Measurements from ENCODE around the gene DTNB.
"Not testable (repeated sequence)": the region's sequence is repeated elsewhere in the genome, so short reads cannot be mapped to it uniquely, and the experiment has no call there.

Gene DTNB

DNA sequence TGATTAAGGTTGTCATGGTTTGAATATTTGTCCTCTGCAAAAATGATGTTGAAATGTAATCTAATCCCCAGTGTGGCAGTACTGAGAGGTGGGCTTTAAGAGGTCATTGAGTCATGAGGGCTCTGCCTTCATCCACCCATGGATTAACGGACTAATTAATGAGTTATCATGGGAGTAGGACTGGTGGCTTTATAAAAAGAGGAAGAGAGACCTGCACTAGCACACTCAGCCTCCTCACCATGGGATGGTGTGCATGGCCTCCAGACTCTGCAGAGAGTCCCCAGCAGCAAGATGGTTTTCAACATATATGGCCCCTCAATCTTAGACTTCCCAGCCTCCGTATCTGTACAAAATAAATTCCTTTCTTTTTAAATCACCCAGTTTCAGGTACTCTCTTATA lies 41.0 kb downstream of the DTNB start:
- DNase-seq (ENCODE audit: low read depth): no peak

DNA sequence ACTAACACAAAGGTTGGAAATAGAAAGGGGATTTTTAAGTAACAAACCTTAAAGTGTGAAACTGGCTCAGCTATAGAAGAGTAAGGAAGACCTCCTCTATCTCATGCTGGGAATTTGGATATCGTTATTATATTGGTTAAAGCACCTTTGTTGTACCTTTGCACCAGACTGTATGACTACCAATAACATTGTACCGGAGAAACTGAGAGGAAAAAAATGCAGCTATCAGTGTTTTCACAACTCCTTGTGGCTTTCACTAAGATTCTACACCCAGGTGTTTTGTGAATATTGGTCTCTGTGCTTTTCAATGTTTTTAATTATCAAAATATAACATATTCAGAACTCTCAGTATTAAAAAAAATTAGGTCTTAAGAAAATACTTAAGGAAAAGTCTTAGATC lies 48.7 kb downstream of the DTNB start:
- no peak for DNase-seq (ENCODE audit: low read depth)

DNA sequence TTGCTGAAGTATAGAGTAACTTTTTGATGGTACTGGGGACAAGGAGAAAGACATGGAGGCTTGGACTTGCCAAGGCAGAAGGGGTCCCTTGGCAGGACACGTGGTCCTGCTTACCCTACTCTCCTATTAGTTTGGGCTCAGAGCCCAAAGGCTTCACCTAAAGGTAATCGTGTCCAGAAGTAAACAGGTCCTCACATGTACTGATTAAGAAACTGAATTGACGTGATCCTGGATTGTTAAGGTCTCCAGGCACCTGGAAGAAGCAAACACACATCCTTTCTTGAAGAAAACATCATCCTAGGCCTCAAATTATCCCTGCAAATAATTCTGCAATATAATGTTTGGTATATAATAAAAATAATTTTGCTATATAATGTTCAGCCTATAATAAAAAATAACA lies 50.0 kb downstream of the DTNB start:
- DNase-seq (ENCODE audit: low read depth): no peak

DNA sequence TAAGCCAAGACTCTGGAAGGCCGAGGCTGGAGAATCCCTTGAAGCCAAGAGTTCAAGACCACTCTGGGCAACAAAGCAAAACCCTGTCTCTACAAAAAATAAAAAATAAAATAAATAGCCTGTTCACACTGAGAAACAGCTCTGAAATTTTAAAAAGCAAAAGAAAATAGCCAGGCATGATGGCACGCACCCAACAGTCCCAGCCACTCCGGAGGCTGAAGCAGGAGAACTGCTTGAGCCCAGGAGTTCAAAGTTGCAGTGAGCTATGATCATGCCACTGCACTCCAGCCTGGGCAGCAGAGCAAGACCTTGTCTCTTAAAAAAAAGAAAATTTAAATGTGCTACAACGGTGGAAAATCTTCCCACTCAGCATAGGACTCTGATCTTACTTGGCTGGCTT lies 52.7 kb downstream of the DTNB start:
- no peak for DNase-seq (ENCODE audit: low read depth)

DNA sequence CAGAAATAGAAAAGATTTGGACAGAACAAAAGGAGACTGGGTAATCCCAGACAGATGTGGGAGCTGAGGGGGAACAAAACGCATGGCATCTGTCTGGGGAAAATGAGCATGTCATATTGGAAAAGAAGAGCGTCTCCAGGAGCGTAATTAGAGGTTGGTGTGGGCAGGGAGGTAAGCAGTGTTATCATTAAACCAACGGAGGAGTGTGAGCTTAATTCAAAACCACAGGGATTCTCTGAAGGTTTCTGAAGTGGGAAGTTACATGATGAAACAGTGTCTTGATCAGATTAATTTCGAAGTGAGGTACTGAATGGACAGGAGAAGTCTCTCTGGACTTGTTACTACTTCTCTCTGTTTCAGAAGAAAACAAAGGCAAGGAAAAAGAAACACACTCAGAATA lies 53.3 kb downstream of the DTNB start:
- DNase-seq (ENCODE audit: low read depth): no peak

DNA sequence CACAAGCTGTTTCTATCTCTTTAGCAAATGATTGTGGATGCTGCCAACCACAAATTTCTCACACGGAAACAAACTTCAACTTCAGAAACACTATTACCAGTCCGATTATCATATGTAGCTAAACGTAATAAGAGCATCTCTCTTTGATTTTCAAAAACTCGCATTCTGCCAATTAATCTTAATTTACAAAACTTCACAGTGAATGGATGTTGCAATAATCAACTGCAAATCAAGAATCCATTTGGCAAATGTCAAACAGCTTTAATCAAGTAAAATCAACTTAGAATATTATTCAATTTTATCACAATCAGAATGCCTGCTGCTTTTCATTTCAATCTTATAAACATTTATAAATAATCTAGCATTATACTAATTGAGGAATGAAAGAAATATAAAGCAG lies 54.2 kb downstream of the DTNB start:
- DNase-seq (ENCODE audit: low read depth): no peak

DNA sequence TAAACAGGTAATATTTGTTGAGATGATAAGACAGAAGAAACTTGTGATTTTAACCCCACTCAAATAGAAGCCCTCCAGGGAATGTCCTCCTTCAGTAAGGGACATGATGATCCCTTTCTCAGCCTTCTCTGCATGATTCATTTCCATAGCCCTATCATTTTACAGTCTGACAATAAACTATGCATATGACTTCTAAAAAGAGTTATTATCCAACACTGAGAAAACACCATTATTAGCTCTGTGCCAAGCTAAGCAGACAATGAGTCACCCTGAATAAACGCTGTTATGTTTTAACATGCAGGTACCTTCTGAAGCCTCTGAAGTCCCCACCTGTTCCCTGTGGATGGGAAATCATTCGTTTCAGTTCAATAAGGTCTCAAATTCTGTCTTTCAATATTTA lies 54.7 kb downstream of the DTNB start:
- peak; percentile 40 for DNase-seq (ENCODE audit: low read depth)

DNA sequence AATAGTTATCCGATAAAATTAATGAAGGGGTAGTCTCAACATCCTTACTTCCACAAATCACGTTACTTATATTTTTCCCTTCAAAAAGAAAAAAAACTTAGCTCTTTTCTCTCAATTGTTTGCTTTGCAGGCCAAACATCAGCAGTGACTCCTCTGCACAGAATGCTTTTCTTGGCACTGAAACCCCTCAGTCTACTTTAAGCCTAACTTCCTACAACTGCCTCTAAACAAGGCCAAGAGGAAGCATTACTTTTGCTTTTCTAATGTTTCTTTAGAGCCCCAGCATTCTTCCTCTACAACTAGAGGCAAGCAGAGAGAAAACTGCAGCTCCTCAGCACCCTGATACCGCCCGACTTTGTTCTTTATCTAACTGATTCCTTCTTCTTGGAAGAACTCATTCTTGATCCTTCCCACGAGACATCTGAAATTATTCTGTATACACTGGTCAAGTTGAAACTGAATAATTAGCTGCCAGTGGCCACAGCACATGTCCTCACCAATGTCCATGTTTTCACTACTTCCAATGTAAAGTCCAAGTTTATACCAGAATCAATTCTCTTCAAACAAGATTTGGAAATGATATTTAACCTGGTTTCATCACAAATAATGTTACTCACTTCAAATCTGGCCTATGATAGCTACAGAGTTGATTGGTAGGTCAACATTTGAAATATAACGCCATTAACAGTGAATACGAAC lies 55.3 kb downstream of the DTNB start:
- peak; percentile 79 for DNase-seq (ENCODE audit: low read depth)

DNA sequence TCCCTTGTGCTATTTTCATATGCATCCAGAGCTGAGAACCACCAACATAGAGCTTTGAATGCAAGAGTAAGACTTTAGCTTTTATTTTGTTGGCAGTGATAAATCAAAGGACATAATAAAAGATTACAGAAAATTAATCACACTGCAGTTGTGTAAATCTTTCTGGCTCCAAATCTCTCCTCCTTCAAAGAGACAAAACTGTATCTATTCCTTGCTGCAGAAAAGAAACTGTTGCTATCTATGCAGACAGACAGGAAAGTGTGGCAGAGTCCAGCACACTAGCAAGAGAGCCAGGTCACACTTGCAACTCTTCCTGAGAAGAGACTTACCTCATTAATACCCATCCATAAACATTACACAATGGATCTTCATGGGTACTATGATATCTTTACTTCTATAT lies 57.5 kb downstream of the DTNB start:
- no peak for DNase-seq (ENCODE audit: low read depth)

DNA sequence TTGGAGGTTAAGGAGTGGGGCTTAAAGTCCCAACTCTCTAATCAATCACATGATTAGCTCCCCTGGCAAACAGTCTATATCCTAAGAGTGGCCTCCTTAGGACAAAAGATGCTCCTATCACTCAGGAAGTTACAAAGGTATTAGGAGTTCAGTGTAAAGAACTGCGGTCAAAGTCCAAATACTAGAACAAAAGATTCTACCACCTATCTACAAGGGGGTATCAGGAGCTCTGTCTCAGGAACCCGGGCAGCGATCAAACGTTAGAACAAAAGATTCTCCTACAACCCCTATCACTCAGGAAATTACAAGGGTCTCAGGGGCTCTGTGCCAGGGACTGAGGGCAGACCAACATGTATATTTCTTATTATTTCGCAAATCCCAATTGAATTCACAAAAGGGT lies 58.0 kb downstream of the DTNB start:
- no peak for DNase-seq (ENCODE audit: low read depth)

DNA sequence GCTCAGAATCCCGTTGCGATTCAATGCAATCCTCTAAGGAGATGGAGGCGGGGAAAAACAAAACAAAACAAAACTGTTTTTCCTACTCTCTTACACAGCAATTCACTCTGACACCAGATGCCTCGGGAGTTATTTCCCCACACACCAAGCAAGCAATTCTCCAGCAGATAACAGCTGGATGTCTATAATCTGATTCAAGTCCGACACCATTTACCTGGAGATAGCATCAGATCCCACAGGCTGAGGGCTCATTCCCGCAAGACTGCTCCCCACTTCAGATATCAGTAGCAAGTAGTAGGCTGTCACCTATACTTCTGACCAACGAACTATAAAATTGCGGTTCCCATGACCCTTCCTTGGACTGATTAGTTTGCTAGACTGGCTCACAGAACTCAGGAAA lies 58.7 kb downstream of the DTNB start:
- no peak for DNase-seq (ENCODE audit: low read depth)

DNA sequence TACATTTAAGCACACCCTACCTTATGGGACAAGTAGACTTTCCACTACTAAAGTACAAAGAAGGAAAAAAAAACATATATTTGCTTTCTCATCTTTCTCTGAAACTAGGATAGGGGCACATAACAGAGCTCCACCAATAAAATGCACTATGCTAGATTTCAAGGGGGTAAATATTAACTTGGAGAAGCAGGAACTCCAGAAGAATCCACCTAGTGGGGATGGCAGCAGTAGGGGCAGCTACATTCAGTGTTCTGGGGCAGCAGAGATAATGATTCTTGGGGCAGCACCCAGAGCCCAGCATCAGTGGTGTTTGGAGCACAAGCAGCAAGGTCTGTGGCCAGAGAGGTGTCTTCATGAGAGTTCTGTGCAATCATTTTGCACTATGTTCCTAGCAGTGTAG lies 64.7 kb downstream of the DTNB start:
- no peak for DNase-seq (ENCODE audit: low read depth)

DNA sequence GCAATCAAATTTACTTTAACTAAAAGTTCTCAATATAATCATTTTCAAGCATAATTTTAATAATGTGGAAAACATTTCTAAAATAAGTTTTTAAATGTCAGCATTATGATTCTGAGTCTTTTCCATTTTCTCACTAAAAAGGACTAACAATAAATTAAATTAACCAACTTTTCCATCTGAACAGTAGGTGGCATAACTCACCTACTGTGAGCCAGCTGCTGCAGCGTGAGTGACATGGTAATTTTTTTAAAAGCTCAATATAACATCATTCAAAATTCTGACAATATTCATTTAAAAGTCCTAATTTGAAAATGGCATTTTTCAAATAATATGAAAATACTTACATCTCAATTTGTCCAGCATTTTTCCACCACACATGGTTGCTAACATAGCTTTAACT lies 66.5 kb downstream of the DTNB start:
- peak; percentile 47 for DNase-seq (ENCODE audit: low read depth)

DNA sequence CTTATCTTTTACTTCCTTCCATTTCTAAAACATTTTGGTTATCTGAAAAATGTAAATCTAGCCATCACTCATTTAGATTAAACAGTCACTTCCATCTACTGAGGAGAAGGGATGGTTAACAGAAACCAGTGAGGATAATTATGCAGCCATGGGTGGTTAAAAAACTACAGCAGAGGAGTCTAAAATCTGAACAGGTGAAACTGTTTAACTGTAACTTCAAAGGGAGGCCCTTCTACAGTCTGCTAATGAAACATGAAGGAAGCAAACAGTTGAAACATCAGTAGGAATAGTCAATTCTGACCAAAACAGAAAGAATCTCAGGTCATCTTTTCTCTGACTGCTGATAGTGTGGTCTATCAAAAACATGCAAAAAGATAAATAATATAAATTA lies 71.0 kb downstream of the DTNB start:
- no peak for DNase-seq (ENCODE audit: low read depth)

DNA sequence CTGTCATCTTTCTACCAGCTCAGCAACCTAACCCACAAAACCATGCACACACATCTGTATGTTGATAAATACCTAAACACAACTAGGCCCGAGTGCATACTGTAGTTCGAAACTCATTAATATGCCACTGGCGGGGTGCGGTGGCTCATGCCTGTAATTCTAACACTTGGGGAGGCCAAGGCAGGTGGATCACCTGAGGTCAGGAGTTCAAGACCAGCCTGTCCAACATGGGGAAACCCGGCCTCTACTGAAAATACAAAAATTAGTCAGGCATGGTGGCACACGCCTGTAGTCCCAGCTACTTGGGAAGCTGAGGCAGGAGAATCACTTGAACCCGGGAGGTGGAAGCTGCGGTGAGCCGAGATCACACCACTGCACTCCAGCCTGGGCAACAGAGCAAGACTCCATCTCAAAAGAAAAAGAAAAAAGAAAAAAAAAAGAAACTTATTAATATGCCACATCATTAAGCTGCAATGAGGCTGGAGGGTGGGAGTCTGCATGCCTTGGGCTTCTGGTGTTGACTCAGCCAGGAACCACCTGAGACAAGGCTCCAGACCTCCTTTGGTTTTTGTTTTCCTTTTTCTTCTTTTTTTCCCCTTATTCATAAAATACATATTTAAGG lies 71.6 kb downstream of the DTNB start:
- not testable (repeated sequence) for DNase-seq (ENCODE audit: low read depth)

DNA sequence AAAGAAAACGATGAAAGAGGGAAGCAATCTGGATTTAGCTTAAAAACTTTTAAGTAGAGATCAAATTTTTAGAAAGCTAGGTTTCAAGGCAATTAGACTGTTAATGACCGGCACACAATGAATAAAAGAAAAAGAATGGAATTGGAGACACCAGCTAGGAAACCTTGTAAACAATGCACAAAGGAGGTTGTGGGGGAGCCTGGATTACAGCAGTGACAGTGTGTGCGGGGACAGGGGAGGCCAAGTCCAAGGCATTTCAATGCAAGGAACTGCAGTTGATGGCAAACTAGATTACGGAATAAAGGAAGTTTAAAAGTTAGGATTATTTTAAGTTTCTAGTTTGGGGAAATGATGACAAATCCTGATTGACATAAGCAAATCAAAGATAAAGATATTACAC lies 74.5 kb downstream of the DTNB start:
- DNase-seq (ENCODE audit: low read depth): no peak

DNA sequence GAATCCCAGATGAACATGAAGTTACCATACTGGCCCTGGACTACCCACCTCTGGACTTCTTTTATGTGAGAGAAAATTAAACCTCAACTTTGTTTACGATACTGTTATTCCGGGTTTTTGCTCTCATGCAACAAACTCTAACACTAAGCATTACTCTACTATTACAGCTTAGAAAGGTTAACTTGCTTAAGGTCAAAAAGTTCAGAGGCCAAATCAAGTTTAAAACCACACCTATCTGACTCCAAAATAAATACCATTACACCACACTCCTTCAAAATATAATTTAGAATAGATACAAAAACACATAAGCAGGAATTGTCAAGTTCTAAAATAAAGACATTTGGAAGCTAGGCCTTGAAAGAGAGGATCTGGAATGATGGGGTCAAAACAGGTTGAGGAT lies 75.0 kb downstream of the DTNB start:
- DNase-seq (ENCODE audit: low read depth): no peak

DNA sequence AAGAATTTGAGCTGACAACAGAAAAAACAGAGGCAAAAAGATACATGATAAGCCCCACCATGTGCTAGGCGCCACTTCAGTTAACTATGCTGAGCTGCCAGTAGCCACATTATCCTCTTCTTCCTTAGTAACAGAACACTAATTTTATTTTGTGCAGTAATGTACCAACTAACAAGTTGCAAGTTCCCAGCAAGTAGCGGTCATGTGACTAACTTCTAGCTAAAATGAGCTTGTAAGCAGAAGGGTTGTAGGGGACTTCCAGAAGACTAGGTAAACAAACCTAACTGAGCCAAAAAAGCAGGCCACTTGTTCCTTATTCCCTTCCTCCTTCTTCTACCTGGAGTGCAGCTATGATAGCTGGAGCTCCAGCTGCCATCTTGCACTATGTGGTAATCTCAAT lies 75.5 kb downstream of the DTNB start:
- DNase-seq (ENCODE audit: low read depth): no peak

DNA sequence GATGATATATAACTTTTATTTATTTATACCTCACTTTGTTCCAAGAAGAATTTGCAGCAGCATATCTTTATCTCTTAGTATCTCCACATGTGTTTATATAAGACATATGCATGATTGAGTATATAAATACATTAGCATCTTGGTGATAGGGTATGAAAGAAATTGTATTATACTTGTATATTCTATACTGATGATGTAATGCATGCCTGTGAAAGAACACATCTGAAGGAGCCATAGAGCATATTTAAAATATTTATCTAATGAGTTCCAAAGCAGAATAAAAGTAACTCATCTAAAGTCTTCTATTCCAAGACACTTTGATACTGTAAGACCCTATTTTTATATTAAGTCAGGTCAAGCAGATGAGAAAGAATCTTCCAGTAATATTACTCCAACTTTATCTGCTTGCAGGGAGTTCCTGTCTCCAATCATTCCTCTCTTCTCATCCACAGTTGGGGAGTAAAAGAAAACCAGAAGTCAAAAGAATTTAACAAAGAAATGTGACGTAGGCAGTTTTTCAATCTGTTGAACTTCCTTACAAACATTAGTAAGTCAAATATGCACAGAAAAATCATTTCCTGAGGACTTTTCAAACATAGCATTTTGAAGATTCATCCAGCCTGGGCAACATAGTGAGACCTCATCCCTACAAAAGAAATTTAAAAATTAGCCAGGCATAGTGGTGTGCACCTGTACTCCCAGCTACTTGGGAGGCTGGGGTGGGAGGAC lies 76.7 kb downstream of the DTNB start:
- DNase-seq (ENCODE audit: low read depth): no peak

DNA sequence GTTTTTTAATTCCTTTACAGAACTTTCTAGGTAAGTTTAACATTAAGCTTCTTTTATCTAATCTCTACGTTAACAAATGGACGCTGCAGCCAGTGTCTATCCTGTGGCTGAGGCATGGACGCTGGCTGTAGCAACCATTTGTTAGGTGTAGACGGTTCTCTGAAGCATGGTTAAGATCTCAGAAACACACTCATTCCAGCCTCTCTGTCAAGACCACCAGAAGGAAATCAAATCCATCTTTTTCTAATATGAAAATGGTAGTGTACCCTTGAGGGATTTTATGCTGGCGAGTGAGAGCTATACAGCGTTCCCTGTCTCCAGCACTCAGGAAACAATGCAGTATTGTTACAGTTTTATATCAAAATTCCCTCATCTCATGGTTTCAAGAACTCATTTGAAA lies 78.0 kb downstream of the DTNB start:
- DNase-seq (ENCODE audit: low read depth): no peak

DNA sequence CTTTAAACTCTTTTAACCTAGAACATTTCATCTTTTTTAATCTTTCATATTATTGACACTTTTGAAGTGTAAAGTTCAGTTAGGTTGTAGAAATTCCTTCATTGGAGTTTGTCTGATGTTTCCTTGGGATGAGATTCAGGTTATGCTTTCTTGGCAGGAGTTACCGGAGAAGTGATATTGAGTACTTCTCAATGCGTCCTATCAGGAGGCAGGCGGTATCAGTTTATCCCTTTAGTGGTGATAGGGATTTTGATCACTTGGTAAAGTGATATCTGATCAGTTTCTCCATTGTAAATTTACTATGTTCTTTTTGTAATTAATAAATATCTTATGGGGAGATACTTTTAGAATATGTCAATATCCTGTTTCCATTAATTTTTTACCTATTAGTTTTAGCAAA lies 78.4 kb downstream of the DTNB start:
- no peak for DNase-seq (ENCODE audit: low read depth)

DNA sequence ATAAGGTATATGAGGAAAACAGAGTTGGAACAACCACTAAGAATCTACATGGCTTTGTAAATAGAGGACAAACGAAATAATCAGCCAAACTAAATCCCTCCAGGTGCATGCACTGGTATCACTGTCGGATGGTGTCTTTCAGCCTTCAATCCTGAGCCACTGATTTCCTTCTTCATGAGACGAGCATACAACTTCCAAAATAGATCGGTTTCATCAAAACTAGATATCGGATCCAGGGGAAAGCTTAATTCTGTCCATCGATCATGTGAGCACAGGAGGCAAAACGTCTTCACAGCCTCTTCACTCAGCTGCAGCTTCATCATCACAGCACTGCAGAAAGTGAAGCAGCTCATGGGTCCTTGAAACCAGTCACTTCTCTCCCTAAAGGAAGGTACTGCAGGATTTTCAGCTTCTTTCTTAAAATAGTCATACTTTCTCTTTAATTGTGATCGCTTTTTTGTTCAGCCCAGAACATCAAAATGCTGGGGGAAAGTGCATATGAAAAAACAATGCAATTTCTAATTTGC lies 80.5 kb downstream of the DTNB start:
- DNase-seq (ENCODE audit: low read depth): no peak

DNA sequence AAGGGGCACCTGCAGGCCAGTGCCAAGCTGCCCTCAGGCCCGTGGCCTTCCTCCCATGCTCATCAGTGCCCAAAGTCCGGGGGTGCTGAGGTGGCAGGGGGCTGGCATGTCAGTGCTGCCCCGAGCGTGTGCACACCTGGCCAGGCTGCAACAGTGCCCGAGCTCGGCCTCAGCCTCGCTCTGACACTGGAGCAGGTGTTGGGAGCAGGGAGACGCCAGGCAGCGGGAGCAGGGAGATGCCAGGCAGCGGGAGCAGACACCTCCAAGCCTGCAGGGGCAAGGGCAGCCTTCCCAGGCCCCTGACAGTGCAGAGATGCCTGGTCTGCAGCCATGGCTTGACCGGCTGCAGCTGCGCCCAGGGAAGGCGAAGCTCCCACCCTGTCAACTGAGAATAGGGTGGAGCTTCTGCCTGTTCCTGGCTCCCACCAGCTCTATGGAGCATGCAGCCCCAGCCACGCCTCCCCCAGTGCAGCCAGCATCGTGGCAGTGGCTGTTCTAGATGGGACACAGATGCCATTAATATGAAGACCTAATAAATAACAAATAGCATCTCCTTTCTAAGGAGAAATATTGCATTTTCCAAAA lies 82.4 kb downstream of the DTNB start:
- DNase-seq (ENCODE audit: low read depth): no peak
